ENCODE measurements around the gene NF2. TPM values are rescaled to one million over a fixed set of nuclear protein-coding genes. Genes with fewer than 3 reads are reported as not detected.

Gene NF2
- total RNA-seq, 4 donors from 2014 or later, result 17.7 to 52.9 (median 33.8) TPM

DNA sequence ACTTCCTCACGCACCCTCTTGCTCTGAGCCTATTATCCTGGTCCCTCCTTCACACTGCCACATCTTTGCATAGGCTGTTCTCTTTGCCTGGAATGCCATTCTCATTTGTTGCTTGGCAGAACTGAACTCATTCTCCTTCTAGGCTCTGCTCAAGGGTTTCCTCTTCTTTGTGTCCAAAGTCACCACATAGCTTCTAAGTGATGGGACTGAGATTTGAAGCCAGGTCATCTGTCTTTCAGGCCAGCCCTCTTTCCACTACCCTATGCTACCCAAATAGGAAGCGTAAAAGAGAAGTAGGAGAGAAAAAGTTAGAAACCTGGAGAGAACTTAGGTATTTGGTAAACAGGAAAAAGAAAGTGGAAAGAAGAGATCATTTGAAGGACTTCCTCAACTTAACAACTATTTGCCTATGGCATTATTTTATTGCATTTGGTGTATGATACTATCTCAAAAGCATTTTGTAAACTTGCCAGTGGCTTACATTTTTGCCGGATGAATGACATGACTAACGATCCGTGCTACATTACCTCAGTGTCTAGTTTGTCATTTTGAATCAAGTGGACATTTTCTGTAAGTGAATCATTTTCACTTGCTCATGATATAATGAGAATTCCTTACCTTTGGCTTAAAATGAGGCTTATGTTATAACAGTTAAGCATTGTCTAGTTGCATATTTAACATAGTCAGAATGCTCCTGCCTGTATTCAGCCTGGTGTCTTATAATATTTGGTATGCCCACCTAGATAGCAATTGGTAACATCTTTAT is 18.5 kb downstream of the NF2 start:
- TF ChIP-seq, protein P1, sequence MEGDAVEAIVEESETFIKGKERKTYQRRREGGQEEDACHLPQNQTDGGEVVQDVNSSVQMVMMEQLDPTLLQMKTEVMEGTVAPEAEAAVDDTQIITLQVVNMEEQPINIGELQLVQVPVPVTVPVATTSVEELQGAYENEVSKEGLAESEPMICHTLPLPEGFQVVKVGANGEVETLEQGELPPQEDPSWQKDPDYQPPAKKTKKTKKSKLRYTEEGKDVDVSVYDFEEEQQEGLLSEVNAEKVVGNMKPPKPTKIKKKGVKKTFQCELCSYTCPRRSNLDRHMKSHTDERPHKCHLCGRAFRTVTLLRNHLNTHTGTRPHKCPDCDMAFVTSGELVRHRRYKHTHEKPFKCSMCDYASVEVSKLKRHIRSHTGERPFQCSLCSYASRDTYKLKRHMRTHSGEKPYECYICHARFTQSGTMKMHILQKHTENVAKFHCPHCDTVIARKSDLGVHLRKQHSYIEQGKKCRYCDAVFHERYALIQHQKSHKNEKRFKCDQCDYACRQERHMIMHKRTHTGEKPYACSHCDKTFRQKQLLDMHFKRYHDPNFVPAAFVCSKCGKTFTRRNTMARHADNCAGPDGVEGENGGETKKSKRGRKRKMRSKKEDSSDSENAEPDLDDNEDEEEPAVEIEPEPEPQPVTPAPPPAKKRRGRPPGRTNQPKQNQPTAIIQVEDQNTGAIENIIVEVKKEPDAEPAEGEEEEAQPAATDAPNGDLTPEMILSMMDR (IDR thresholded peaks at IDR 0.05), result no peak
- TF ChIP-seq POLR2A (IDR thresholded peaks at IDR 0.05), result no peak
- intact Hi-C loops (cut with DNase I; ENCODE audit: low total_unique reads), result no loop called here
- Histone ChIP-seq H3K27me3 (no peaks in the 10 kb centered on the region), H3K36me3 (no peaks in the 10 kb centered on the region), H3K4me3 (no peak overlapping the region), H3K9me3 (no peaks in the 10 kb centered on the region), H3K4me1 (peaks cover 0 to 9% of the 10 kb centered on the region in 2 donors), H3K27ac (peak overlapping the region in 1 of 2 donors; percentile 53)
- DNase-seq, result no peak

DNA sequence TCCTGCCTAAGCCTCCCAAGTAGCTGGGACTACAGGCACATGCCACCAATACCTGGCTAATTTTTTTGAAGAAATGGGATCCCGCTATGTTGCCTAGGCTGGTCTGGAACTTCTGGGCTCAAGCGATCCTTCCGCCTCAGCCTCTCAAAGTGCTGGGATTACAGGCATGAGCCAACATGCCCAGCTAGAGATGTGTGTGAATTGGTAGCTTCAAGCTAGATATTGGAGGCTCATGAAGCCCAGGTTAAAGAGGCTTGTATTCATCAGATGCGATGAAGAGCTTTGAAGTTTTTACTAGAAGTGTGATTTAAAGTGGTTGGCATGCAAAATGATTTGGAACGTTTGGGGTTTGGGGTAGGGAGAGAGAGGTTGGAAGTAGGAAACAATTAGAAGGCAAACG is 19.6 kb downstream of the NF2 start:
- H3K27me3 ChIP-seq, result no peaks in the 10 kb centered on the region
- intact Hi-C loops (cut with DNase I; ENCODE audit: low total_unique reads), result no loop called here
- no peak for DNase-seq
- H3K36me3 ChIP-seq, result no peaks in the 10 kb centered on the region
- TF ChIP-seq, protein P1 (IDR thresholded peaks at IDR 0.05), result no peak
- TF ChIP-seq POLR2A (IDR thresholded peaks at IDR 0.05), result no peak
- no peaks in the 10 kb centered on the region for H3K9me3 ChIP-seq
- no peak overlapping the region for H3K4me3 ChIP-seq
- peak overlapping the region; percentile 60 to 67 for H3K27ac ChIP-seq
- H3K4me1 ChIP-seq, result peaks cover 0 to 9% of the 10 kb centered on the region in 2 donors

DNA sequence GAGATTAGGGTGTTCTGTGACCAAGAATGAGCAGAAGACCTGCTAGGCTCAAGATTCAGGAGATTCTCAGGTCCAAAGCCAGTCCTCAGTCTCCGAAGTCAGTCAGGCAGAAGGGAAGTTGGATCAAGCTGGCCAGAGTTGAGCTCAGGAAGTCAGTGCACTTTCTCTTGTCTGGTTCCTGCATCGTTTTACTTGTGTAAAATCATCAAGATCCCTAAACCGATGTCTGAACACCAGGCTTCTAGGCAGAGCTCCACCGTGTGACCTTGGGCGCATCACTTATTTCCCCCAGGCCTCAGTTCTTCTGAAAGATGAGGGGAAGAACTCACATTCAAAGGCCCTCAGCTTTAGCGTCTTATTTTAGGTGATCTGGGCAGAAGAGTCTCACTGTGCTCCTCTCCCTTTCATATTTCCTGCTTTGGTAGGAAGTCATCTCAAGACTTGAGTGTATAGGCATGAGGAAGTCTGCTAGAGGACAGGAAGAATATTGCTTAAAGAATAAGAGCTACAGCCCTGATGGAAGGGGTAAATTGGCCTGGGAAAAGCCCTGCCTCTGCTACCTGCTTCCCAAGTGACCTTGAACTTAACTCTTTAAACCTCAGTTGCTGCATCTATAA is 20.2 kb downstream of the NF2 start:
- peaks cover 0 to 9% of the 10 kb centered on the region in 2 donors for H3K4me1 ChIP-seq
- no peak overlapping the region for H3K4me3 ChIP-seq
- no peaks in the 10 kb centered on the region for H3K27me3 ChIP-seq
- H3K9me3 ChIP-seq, result no peaks in the 10 kb centered on the region
- TF ChIP-seq, protein P1 (IDR thresholded peaks at IDR 0.05), result no peak
- no peak for TF ChIP-seq POLR2A (IDR thresholded peaks at IDR 0.05)
- peak overlapping the region; percentile 60 to 67 for H3K27ac ChIP-seq
- no peaks in the 10 kb centered on the region for H3K36me3 ChIP-seq
- DNase-seq, result no peak
- intact Hi-C loops (cut with DNase I; ENCODE audit: low total_unique reads), result no loop called here

DNA sequence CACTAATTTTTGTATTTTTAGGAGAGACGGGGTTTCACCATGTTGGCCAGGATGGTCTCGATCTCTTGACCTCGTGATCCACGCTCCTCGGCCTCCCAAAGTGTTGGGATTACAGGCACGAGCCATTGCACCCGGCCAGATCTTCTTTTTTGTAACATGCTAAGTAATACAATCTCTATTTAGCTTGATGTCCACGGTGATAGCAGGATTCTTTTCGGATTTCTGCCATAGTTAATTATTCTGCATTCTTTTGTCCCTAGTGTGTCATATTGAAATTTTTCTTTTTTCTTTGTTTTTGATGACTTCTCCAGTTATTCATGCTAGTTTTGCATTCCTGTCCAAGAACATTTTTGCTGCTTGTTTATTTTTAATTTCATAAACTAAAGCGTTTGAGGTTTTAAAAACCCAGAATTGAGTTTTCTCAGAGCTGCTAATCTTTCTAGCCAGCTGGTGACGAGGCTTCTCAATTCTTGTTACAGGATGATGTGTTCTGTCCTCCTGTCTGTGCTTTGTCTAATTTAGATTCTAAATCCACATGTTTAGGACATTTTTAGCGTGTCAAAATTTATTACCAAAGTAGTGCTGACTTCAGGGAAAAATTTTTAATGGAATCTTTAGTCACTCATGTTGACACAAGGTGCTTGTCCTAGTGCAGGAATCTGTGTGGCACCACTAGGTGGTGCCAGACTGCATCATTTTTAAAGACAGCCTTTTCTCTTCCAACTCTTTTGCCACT is 21.8 kb downstream of the NF2 start:
- Histone ChIP-seq H3K4me1 (peaks cover 0 to 9% of the 10 kb centered on the region in 2 donors), H3K27ac (peak overlapping the region; percentile 60 to 67), H3K27me3 (no peaks in the 10 kb centered on the region), H3K9me3 (no peaks in the 10 kb centered on the region), H3K4me3 (no peak overlapping the region), H3K36me3 (no peaks in the 10 kb centered on the region)
- intact Hi-C loops (cut with DNase I; ENCODE audit: low total_unique reads), result no loop called here
- peak; percentile 51 to 55 for DNase-seq
- TF ChIP-seq, protein P1 (IDR thresholded peaks at IDR 0.05), result peak; percentile 56 to 80 (median 72)
- TF ChIP-seq POLR2A (IDR thresholded peaks at IDR 0.05), result no peak
